ENCODE results near the gene UGT1A8.
A peak's percentile ranks its signal among the peaks of the same experiment; 100 is the strongest.
"Not testable (repeated sequence)": the region's sequence is repeated elsewhere in the genome, so short reads cannot be mapped to it uniquely, and the experiment has no call there.

Gene UGT1A8

DNA sequence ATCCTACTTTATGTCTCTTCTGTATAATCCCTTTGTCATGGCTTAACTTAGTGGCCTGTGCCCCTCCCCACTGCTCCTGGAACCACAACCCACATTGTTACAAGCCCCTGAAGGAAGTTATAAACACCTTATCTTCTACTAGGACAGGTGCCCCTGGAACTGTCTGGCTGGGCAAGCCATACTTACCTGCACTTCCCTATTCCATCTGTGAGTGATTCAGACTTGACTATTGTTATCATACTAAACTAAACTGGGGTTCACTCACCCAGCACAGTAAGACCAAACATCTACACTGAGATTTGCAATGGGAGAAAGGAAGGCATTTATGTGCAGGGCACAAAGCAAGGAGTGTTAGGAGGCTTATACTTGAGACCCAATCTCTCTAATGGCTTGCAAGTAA is 71.6 kb downstream of the UGT1A8 start:
- no peak for DNase-seq

DNA sequence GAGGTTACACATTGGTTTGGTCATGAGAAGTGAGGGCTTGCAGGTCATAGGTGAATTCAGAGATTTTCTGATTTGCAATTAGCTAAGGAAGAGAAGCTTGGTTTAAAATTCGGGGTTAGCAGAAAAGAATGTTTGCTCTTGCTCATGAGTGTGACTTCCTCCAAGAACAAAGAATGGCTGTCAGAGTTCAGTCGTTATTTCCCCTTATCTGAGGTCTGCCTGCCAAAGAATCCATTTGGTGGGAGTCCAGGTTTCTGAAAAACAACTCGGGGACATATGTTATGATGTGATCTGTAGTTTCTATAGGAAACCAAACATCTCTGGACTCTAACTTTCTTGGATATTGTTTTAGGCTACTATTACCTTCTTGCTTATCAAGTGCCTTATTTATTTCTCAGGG is 72.1 kb downstream of the UGT1A8 start:
- no peak for DNase-seq

DNA sequence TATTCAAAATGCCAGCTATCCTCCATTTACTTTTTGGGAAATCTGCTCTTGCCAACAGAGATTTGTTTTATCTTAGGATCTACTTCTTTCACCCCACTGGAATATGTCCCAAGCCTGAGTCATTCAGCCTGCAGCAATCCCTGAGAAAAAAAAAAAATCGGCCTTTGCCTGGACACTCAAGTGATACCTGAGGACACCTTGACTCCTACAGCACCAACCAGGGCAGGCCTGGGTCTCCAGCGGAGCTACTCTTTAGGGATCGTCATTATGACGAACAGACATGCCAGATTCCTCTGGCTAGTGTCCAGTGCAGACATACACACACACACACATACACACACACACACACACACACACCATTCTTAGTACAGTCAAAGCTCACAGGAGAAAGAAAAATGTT is 73.0 kb downstream of the UGT1A8 start:
- DNase-seq = no peak

DNA sequence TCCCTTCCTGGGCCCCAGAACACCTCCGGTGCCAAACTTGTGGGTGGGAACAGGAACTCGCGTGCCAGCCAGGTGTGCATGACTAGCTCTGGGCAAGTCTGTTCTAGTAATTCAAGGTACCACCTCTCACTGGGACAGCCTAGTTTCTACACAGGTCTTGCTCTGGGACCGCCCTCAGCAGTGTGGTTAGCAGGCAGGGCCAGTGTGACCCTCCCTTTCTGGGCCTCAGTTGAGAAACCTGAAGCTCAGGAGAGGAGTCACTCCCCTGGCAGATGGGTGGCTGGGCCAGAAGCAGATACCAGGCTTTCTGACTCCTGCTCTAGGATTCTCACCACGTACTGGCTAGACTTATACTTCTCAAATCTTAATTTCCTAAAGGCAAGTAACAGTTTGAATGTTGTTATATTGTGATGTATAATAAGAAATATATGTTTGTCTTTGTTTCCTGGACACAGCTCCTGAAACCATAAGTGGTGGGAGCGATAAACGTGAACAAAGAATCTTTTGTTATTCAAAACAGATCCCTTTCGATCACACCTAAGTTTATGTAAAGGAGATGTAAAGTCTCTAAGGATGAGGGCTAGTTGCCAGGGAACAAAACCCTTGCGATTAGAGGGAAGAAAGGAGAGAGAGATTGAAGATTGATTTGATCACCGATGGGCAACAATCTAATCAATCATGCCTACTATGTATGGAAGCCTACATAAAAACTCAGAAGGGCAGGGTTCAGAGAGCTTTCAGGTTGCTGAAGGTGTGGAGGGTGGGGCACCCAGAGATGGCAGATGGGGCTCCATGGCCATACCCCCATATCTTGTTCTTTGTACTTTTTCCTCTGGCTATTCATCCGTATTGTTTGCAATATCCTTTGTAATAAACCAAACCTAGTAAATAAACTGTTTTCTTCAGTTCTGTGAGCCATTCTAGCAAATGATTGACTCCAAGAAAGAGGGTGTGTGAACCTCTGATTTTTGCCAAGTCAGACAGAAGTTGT is 74.3 kb downstream of the UGT1A8 start:
- no peak for DNase-seq

DNA sequence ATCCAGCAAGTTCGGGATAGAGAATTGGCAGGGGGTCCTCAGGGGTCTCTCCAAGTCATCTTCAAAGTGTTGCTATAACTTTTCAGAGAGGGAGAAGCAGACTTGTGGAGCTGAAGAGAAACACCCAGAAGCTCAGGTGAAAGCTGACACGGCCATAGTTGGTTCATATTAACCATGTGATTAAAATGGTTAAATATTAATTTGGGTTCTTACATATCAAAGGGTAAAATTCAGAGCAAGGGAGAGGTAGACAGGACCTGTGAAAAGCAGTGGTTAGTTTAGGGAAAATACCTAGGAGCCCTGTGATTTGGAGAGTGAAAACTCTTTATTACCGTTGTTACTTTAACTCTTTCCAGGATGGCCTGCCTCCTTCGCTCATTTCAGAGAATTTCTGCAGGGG is 75.2 kb downstream of the UGT1A8 start, which contains the start of gene UGT1A6:
UGT1A6 (plus strand) TSS at position 243 of the 400 bp plus-strand sequence; CDS start at position 358, 115 bp downstream.
- DNase-seq = no peak

DNA sequence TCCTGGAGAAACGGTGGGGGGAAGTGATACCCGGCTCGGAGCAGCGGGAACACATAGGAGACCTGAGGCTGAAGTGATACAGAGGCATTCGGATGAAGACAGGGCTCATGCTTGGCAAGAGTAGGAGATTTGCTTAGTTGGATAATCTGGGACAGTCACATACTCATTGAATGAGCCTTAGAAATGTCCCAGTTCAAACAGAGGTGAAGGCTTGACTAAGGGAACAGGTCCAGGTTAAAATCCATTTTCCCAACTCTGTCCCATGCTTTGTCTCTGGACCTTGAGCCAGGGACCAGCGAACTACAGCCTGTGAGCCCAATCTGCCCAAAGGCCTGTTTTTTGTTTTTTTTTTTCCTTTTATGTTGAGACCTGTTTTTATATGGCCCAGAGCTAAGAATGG is 76.5 kb downstream of the UGT1A8 start:
- DNase-seq = no peak

DNA sequence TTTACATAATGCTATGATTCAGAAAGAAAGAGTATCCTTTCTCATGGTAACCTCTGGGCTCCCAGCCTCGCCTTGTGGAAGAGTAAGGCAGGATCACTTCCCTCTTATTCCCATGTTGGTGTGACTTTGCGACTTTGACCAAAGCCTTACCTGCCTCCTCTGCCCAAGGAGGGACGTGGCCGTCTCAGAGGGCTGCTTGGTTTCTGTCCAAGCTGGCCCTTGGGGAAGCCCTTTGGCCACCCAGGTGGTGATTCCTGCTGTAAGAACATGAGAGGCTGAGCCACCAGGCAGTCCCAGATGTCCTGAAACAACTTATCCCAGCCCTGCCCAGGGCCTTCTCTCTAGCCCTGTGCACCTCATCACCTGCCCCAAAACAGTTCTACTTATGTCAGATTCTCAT is 81.3 kb downstream of the UGT1A8 start:
- DNase-seq = no peak

DNA sequence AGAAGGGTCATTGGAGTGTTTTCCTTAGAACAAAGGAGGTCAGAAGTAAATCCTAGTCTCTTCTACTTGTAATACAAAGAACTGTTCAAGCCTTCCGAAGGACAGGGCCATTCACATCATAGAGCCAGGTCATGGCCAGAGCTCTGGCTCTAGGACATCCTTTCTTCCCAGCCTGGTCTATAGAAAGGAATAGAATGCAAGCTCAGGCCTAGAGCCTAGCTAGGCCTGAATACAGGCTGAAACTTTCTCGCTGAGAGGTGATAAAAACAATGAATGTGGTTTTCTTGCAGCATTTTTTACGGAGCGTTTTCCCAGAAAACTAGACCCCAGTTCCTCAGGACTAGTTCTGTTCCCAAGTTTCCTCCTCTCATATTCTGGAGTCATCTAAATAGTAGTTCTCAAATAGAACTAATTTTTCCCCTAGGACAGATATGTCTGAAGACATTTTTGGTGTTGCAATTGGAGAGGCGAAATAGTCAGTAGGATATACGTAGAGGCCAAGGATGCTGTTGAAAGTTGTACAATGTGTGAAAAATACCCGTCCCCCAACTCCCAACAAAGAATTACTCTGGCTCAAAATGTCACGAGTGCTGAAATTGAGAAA is 82.1 kb downstream of the UGT1A8 start:
- DNase-seq = no peak

DNA sequence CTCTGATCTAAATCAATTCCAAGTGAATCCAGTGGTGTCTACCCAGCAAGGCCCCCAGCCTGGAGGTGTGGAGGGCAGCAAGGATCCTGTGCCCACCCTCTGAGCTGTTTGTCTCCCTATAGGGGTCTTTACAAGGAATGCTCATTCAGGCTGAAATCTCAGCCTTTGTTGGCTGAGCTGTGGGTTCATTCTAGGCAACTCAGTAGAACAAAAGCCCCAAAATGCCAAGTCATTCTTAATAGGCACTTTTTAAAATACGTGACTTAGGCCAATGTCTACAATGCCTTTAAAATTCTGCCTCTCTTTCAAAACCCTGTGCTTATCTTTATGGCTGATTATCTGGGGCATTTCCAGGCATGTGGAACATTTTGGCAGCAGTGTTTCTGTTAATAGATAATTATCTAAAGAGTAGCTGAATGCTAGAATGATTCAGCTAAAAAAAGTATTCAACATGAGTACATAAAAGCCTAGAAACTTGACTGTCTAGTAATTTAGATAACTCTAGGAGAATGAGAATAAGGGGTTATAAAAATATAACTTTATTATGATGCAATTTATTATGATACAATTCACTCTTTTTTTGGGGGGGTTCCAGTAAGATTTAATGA is 82.7 kb downstream of the UGT1A8 start:
- no peak for DNase-seq

DNA sequence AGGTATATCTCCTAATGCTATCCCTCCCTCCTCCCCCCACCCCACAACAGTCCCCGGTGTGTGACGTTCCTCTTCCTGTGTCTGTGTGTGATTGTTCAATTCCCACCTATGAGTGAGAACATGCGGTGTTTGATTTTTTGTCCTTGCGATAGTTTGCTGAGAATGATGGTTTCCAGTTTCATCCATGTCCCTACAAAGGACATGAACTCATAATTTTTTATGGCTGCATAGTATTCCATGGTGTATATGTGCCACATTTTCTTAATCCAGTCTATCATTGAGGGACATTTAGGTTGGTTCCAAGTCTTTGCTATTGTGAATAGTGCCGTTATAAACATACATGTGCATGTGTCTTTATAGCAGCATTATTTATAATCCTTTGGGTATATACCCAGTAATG is 83.4 kb downstream of the UGT1A8 start:
- not testable (repeated sequence) for DNase-seq

DNA sequence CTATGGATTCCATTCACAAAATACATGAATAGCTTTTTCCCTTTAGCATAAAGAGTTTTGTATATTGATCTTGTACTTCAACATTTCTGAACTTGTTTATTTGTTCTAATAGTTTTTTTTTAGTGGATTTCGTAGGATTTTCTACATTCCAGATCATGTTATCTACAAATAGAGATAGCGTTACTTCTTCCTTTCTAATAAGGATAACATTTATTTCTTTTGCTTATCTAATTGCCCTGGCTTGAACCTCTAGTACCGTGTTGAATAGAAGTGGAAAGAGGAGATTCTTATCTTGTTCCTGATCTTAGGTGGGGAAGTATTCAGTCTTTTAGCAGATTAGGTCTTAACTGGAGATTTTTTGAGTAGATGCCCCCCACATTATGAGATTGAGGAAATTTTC is 84.8 kb downstream of the UGT1A8 start:
- DNase-seq = no peak

DNA sequence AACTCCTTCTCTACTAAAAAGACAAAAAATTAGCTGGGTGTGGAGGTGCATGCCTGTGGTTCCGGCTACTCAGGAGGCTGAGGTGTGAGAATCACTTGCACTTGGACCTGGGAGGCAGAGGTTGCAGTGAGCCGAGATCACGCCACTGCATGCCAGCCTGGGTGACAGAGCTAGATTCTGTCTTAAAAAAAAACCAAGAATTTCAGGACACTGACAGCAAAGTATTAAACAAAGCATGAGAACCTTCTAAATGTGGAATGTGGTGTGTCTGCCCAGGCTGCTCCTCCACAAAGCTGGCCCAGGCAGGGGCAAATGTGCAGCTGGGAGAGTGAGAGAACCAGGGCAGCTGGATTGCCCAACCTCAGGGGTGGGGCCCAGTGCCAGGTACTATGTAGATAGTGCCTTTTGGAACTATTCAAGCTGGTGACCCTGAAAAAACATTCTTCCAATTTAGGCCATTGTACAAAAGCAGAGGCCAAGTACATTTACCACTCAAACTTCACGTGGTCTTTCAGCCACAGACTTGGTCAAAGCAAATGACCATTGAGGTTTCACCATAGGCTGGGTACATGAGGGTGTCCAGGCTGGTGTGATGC is 88.6 kb downstream of the UGT1A8 start:
- no peak for DNase-seq

DNA sequence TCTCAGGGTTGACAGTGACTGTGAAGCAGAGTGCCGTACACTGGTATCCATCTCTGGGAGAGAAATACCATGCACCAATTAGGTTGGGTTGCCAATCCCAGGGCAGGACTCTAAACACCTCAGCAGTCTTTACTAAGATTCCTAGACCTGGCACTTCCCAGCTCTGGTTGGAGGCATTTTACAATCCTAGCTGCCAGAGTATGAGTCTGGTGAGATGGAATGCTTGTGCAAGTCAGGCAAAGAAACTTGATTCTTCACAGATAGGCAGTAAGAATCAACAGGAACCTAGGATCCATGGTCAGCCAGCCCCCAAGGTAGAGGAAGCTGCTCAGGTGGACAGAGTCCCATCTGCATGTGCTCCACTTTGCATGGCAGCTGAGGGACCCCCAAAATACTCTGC is 89.3 kb downstream of the UGT1A8 start:
- no peak for DNase-seq

DNA sequence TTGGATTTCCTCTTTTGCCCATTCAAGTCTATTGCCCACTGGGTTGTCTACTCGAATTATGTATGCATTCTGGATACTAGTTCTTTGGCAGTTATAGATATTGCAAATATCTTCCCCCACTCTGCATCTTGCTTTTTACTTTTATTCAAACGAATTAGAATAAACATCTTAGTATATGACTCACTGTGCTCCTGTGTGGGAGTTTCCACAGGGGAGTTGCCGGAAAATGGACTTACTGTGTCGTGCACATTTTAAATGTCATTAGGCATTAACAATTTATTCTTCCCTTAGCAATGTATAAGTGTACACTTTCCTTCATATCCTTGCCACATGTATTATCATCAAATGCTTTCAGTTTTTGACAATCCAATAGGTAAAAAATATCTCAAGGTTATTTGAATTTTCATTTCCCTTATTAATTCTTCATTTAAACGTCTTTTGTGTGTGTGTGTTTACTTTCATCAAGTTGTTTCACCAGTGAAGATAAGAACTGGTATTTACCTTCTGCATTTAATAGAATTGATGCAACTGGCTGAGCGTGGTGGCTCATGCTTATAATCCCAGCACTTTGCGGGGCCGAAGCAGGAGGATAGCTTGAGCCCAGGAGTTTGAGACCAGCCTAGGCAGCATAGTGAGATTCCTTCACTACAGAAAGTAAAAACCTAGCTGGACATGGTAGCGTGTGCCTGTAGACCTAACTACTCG is 90.7 kb downstream of the UGT1A8 start:
- DNase-seq = no peak

DNA sequence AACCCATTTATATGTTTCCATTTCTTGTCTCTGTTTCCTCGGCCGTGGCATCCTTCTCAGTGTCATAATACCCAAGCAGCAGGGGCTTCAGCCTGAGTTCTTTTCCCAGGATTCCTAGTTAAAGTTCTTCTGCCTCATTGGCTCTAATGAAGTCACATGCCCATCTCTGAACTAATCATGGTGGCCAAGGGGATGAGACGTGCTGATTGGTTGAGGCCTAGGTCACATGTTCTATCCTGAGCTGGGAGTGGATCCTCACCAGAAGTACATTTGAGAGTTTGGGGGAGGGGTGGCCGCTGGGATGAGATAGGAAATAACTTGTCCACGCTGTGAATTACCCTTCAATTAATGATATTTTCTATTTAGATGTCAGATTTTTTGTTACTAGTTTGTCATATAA is 91.5 kb downstream of the UGT1A8 start:
- DNase-seq = no peak

DNA sequence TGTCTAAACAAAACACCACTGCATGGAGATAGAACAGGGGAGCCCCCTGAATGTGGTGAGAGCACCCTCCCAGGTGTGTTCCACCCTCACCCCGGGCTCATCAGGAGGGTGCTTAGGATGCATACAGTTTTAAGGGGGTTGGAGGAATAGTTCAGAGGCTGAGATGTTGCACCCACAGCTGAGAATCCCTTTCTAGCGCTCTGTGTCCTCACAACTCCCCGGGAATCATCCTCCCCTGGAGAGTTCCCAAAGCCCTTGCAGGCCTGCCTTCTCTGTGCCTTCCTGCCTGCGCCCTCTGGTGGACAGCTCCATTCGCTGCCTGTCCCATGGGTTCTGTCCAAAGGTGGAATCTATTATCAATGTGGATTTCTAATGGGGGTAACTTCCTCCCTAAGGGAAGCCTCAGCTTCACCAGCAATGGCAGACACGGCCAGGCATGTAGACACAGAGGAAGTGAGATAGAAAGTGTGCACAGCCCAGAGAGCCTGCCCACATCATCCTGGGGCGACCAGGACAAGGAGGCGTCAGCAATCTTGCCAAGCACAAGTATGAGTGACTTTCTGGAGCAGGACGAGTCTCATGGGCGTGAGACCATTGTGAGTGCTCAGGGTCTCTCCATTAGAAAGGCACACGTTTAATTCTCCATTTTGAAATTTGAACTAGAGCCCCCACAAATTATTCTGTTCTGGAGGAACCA is 94.0 kb downstream of the UGT1A8 start:
- peak; percentile 4 to 6 for DNase-seq

DNA sequence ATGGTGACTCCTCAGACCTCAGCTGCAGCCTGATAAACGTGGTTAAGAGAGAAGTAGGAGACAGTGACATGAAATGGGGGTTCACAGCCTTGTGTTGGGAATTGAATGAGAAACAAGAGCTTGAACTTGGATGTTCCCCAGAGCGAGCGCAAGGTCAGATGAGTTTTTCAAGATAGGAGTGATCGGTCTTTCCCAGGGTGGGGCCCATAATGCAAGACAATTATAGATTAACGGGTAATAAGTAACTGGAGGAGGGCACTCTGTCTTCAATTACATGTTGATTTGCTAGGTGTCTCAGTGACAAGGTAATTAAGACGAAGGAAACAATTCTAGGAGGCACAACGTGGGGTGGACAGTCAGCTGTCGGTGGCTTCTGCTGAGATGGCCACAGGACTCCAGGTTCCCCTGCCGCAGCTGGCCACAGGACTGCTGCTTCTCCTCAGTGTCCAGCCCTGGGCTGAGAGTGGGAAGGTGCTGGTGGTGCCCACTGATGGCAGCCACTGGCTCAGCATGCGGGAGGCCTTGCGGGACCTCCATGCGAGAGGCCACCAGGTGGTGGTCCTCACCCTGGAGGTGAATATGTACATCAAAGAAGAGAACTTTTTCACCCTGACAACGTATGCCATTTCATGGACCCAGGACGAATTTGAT is 95.3 kb downstream of the UGT1A8 start, which contains the start of gene UGT1A5:
UGT1A5 (plus strand) TSS at position 297 of the 651 bp plus-strand sequence; CDS start at position 382, 85 bp downstream.
- DNase-seq = no peak

DNA sequence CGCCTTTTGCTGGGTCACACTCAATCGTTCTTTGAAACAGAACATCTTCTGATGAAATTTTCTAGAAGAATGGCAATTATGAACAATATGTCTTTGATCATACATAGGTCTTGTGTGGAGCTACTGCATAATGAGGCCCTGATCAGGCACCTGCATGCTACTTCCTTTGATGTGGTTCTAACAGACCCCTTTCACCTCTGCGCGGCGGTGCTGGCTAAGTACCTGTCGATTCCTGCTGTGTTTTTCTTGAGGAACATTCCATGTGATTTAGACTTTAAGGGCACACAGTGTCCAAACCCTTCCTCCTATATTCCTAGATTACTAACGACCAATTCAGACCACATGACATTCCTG is 95.8 kb downstream of the UGT1A8 start:
- no peak for DNase-seq

DNA sequence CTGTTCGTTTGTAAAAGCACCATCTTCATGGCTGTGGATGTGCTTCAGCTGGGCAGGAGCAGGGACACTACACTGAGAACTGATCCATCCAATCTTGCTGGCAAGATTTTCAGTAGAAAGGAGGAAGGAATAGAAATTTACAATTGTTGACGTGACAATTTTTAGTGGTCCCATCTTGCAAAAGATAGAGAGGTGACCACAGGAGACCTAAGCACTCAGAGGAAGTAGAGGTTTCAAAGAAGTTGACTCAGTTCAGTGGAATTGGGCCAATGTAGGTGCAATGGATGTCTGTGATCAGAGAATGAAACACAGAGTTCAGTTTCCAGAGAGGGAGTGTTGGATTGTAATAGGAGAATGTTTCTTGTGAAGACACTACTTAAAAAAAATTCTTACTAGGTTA is 96.7 kb downstream of the UGT1A8 start:
- no peak for DNase-seq

DNA sequence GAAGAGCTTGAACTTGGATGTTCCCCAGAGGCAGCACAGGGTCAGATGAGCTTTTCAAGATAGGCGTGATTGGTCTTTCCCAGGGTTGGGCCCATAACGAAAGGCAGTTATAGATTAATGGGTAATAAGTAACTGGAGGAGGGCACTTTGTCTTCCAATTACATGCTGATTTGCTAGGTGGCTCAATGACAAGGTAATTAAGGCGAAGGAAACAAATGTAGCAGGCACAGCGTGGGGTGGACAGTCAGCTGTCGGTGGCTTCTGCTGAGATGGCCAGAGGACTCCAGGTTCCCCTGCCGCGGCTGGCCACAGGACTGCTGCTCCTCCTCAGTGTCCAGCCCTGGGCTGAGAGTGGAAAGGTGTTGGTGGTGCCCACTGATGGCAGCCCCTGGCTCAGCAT is 101.1 kb downstream of the UGT1A8 start, which contains the start of gene UGT1A4:
UGT1A4 (plus strand) TSS at position 185 of the 400 bp plus-strand sequence; CDS start at position 270, 85 bp downstream.
- DNase-seq = no peak

DNA sequence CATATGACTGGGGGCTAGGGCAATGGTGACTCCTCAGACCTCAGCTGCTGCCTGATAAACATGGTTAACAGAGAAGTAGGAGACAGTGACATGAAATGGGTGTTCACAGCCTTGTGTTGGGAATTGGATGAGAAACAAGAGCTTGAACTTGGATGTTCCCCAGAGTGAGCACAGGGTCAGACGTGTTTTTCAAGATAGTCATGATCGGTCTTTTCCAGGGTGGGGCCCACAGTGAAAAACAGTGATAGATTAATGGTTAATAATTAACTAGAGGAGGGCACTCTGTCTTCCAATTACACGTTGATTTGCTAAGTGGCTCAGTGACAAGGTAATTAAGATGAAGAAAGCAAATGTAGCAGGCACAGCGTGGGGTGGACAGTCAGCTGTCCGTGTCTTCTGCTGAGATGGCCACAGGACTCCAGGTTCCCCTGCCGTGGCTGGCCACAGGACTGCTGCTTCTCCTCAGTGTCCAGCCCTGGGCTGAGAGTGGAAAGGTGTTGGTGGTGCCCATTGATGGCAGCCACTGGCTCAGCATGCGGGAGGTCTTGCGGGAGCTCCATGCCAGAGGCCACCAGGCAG is 111.4 kb downstream of the UGT1A8 start, which contains the start of gene UGT1A3:
UGT1A3 (plus strand) TSS at position 320 of the 579 bp plus-strand sequence; CDS start at position 405, 85 bp downstream.
- DNase-seq = no peak
